Smooth muscle cell of the brain vasculature (primary cell): ENCODE results near the gene CLSTN2.

Experiments
- DNase-seq: peaks from one replicate; pipeline ENCODE4 v3.0.0-alpha.2; 2012; ENCODE audit warnings: low read depth, low spot score

The CLSTN2 gene

DNA sequence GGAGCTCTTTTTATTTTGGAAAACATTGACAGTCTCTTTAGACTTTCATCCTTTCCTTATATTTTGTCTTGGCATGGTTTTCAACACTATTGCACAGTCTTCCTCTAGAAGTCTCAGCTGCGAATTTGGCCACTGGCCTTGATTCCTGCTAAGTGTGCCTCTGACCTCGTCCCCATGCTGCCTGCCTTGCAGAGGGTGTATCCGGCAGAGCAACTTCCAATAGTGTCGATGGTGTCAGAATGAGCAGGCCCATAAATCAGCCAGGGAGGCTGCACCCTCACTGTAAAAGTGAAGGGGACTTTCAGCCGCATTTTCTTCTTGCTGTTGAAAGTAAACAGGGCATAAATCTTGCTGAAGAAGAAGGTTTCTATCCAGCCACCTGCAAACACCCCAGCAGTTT is 406.2 kb downstream of the CLSTN2 start:
- DNase-seq = no peak

DNA sequence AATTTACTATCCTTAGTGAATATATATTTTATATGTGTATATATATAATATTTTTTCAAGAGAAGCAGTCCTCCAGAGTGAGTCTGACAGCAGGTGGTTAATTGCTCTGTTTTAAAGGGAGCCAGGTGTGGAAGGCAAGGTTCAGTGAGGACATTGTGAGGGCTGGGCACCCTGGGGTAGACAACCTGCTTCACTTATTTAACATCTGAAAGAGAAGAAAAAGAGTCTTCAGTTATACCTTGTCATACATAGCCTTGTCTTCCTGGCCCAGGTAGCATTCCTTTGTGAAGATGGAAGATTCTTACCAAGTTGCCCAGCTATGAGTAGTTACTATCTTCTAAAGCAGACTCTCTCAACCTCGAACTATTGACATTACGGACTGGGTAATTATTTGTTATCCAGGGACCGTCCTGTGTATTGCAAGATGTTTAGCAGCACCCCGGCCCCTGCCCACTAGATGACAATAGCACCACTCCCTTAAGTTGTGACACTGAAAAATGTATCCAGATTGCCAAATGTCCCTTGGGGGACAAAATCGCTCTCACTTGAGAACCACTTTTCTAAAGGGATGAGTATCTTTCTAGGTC is 406.9 kb downstream of the CLSTN2 start:
- no peak for DNase-seq

DNA sequence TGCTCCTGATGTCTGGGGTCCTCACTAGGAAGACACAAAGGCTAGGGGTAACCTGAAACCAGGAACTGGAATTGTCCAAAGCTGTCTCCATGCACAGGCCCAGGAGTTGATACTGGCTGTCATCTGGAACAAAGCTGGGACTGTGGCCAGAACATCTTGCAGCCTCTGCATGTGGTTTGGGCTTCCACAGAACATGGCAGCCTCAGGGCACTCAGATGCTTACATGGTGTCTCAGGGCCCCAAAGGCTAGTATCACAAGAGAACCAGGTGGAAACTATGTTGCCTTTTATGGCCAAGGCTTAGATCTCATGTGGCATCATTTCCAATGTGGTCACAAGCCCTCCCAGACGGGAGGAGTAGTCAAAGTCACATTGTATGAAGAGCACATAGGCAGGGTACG is 407.7 kb downstream of the CLSTN2 start:
- no peak for DNase-seq

DNA sequence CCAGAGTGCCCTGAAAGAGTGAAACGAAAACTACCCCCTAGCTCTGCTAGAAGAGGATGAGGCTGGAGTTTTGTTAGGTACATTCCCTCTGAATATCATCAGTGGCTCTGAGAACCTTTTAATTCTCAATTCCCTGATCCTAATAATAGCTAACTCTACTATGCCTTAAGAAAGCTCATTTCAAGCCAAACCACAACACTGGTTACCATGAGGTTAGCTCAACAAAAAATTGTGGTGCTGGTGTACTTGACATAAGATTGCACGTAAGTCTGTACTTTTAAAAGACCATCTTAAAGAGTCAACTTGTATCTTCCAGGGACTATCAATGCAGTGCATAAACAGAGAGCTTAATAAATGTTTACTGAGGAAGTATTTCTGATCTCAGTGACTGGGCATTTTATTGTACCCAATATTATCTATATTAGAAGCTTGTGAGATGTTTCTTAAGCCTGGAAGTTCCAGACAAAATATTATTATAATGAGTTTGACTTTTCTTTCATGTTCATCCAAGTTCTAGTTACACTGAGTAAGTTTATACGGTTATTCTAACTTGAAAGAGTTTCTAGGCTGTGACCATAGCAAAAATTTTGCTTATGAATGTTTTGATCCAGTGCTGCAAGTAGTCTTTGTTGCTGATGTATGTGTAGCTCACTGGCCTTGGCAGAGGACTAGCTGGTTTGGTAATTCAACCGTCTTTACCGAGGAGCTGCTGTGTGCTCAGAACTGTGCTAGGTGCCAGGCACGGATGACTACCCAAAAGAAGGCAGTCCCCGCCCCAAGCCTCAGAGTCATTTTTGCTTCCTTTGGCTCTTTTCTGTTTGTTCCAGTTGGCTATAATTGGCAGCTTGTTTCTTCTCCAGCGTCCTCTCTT is 408.5 kb downstream of the CLSTN2 start:
- no peak for DNase-seq

DNA sequence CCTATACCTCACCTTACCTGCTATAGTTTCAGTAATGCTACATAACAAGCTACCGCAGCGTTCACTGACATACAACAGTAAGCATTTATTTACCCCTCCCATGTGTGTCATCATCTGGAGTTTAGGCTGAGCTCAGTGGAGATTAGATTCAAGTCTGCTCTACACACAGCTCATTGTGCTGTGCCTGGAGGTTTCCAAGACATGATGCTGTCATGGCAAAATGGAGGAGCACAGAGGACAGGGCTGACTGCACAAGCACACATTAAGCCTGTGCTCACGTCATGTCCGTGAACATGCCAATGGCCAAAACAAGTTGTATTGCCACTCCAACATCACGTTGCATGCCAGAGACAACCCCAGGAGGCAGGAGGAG is 409.1 kb downstream of the CLSTN2 start:
- no peak for DNase-seq

DNA sequence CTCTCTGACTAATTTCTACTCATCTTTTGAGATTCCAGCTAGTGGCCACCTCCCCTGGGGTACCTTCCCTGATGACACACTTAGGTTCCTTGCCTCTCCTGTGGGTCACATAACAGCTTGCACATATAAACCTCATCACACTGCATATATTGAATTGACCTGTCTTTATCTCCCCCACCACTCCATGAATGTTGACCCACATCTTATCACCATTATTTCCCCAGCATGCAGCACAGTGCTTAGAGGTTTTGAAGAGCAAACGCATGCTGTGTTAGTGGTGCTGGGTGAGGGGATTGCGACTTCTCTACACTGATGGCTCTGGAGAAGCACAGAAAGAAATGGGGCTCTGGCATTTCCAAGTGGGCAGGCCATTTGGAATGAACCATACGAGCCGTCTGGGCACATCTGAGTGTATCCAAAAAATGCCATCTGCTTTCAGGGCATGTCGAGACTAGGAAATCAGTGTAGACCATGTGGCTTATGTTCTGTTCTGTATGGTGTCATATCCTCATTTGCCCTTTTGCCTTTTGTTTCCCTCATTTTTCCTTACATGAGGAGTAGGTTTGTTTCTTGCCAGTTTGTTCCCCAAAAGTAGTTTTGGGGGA is 409.7 kb downstream of the CLSTN2 start:
- DNase-seq = no peak

DNA sequence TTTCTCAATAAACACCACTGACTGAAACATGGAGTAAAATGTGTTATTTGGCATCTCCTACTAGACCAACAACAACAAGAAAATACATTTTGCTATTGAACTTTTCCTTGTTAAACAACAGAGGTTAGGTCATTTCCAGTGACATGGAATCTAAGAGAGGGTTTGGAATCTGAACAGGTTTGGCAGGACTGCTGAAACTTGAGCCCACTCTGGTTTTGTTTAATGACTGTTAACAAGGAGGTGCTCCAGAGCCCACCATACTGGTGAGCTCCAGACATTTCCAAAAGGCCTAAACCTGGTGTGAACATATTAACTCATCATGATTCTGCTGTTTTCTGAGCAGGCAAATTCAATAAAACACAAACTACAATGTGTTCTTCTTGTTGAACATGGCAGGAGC is 412.2 kb downstream of the CLSTN2 start:
- no peak for DNase-seq

DNA sequence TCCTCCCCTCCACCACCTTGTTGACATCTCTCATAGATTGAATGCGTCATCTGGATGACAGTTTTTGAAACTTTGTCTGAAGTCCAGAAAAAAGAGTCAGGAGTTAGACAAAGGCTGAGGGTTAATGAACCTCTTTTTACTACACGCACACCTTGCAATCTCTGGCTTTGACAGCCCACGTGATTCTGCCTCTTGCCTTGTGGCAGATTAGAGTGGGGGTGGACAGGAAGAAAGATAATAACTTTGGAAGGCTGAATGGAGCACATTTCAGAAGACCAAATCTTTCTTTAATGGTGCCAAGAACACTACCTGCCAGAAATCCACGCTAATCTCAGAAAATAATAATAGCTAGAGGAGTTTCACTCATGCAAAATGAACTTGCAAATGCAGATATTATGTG is 415.0 kb downstream of the CLSTN2 start:
- no peak for DNase-seq

DNA sequence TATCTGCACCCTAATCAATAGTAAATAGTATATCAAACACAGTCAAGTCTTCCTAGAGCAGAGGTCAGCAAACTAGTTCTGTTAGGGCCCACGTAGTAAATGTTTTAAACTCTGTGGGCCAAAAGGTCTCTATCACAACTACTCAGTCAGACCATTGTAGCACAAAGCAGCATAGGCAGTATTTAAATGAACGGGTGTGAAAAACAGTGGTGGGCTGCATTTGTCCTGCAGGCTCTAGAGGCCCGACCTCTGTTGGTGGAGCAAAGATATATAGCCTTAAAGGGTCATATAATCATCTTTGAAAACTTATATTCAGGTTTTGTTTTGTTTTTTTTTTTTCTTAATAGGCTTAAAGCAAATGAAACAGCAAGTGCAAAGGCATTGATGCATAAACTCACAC is 416.5 kb downstream of the CLSTN2 start:
- DNase-seq = no peak

DNA sequence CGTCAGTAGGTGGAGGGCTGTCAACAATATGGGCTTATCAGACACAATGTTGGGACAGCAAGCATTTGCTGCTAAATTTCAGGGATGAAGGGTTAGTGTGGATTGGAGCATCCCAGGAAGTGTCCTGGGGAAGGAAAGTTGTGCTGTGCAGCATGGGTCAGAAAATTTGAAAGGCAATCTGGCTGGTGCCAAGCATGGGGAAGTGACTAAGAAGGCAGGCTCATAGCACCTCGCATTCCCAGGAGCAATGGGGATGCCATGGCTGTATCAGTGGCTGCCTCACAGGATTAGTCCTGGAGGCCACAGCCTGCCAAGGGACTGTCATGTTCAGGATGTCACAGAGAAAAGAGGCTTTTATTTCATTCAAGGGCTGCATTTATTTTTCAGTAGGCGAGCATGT is 420.5 kb downstream of the CLSTN2 start:
- no peak for DNase-seq

DNA sequence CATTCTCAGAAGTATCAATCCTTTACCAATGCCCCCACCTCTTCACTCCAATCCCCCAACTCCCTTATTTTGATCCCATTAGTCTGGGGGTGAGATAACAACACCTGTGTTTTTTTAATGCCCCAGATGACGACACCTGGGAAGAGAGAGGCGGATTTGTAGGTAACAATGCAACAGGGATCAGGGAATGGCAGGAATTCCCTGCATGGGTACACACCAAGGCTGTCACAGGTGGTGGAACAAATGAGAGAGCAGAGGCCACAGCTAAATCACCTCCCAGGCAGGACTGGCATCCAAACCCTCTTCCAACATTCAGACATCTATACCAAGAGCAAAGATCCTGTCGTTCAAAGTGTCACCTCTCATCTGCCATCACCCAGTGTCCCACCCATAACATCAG is 423.7 kb downstream of the CLSTN2 start:
- DNase-seq = no peak

DNA sequence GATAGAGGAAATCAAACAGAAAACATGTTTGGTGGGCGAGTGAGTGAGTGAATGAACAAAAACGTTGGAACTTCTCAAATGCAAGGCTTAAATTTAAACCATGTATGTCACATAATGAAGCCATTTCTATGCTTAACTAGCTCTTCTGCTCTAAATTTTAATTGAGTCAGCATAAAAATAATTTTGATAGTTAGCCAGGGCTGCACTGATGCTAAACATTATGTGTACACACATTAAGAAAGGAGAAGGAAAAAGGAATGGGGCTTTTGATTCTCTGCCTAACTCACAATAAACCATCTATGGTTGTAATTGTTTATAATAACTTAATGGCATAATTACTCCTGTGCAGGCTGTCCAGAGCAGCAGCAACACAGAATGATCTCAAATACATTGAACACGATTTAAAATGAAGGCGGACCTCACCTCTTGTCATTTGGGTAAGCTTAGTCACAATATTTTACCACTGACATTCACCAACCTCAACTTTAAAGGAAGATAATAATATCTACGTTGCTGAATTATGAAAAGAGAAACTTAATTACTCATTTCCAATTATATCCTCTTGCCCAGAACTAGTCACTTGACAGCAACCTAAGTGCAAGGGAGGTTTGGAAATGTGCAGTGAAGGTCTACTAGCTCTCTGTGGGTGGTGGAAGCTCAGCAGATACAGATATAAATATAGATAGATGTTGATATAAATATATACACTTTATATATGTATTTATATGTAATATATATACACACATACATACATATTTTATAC is 424.4 kb downstream of the CLSTN2 start:
- DNase-seq = no peak

DNA sequence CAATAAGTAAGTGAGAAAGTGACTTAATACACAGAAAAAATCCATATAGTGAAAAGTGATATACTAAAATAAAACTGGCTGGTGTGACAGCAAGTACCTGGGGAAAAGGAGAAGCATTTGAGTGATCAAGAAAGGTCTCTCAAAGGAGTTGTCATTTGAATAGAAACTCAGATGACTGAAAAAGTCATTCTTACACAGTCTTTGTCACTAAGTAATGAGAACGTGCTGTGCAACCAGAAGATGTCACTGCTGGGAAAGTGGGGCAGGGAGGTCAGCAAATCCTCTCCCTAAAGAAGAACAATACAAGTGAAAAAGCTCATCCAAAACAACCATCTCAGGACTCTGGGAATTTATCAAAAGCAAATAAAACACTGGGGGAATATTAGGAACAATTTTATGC is 425.3 kb downstream of the CLSTN2 start:
- DNase-seq = no peak

DNA sequence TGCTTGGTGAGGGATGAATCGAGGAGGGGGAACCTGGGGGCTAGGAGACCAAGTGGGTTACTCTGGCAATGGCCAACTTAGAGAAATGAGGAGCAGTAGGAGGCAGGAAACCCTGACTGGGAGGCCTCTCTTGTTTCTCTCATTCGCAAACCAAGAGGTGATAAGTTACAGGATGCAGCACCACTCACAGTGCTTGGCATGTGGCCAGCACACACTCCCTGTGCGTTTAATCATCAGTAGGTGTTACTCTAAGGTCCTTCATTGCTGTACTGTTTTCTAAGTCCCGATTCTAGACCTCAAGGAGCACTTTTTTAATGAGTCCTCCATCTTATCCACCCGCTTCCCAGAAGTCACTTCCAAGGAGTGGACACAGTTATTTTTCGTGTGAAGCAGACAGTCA is 428.8 kb downstream of the CLSTN2 start:
- no peak for DNase-seq

DNA sequence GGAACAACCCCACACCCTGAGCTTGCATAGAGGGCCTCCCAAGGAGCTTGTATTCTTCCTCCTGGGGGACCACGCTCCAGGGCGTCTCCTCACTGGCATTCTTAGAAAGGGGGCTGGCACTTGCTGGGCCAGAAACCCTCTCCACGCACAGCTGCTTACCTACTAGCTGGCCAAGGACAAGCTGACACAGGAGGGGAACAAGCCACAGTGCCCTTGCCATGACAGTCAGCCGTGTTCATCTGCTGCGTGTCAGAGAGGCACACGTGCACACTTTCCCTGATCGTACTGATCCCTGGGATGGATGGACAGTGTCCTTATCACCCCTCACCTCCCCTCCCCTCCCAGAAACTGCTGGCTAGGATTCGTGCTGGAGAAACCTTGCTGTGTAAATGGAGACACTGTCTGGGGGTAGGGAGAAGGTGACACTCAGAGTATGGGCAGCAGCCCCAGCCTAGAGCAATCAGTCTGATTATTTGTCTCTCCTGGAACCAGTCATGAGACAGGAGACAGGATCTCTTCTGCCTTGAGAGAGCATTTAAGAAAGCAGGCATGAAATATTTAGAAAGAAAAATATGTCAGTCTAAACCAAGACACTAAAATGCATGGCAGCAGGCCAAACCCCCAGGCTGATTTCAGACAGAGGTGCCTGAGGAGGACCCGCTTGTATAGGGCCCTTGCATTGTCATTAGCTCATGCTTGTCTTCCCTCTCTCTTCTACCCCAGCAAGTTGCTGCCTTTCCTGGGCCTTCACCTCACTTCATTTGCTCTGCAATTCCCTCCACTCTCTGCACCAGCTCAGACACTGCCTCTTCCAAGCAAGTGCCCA is 431.1 kb downstream of the CLSTN2 start:
- no peak for DNase-seq

DNA sequence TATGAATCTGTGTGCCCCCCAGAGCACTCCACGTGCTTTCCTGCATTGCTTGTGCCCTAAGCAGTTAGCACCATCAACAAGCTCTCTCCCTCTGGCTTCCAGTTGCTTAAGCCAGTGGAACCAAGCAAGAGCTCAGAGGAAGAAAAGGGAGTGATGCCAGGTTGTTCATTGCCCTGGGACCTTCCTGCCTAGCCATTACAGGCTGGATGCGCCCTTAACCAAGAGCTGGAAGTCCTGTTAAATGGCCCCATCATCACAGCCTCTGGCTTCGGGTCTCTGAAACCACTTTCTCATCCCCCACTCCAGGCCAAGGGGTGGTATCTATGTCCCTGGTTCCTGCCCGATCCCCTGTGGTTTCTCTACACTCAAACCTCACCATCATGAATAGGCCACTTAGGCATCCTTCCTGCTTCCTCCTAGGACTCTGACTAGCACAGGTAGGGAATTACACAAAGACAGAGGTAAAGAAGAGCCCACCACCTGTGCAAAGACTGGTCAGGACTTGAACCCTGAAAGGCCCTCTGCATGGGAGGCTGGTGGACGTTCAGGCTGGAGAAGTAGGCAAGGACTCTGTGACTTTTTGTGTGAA is 433.3 kb downstream of the CLSTN2 start:
- DNase-seq = no peak

DNA sequence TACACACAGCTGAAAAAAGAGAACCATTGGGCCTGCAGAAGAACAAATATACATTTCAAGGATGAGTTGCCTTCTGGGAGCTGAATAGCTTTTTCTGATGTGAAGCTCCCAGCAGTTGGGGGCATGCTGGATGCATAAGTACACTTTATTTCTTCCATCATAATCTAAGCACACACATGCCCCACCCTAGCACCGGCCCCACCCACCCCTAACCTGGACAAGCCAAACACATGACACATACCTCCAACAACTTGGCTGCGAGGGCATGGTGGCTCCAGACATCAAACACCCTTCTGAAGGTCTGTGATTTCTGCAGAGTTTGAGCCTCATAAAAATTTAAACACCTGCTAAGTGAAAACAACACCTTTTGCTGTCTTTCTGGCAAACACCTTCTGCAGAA is 435.7 kb downstream of the CLSTN2 start:
- no peak for DNase-seq

DNA sequence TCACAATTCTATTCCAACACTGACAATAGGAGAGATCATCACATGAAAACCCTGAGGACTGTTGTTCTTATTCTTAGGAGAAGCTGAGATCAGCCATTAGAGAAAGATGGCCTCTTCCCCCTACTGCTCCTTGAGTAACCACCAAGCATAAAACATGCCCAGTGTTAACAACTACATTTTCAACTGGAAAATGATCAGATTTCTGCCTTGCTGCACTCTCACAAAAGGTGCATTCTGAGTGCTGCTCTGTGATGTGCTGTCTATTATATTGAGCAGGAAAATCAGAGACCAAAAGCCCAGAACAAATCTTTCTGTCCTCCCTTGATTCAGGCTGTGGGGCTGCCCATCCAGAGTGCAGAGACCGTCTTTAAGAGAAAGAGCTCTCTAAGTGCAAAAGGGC is 438.2 kb downstream of the CLSTN2 start:
- DNase-seq = no peak

DNA sequence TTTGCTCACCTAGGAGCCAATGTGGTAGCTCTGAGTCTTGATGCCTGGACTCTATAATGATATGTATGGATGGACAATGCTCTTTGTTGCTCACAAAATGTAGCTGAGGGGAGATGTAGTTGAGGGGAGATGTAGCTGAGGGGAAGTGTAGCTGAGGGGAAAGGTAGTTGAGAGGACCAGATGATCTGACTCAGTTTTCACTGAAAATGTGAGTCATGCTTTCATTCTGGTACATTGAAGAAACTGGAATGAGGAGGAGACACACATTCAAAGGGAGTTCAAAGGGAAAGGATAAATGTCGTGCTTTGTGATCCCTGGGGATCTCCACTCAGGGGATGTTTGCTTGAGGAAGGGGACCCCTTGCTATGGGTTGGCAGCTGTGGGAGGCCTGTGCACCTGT is 440.0 kb downstream of the CLSTN2 start:
- no peak for DNase-seq

DNA sequence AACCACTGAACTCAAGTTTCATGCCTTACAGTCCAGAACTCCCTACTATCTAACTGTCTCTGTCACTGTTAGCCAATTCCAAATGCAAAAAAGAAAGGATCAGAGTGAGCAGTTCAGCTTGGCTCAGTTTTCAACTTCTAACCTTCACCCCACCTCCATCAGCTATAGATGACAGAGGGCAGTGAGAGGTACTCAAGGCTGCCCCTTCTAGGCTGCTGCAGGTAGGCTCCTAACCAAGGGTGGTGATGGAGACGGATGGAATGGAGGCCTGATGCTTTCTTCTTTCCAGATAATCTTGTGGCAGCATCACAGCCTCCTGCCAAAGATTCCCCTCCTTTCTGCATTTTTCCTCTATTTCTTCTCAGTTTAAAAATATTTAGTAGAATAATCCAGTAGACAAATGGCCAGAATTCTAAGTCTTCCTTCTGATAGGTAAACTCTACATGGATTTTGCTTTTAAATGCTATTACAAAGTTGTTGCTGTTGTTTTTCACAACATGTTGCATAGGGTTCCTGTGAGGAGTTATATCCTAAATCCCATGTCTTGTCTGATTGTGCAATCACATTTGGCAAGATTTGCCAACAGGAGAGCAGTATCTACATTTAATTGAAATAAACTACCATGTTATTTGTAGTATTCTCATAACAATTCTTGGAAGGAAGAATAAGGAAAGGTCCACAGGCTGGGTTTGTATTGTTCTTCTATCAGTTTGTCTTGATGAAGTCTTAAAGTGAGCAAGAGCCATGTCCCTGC is 441.3 kb downstream of the CLSTN2 start:
- no peak for DNase-seq
